ENCODE data around the gene RHCE.
"Not testable (repeated sequence)": the region's sequence is repeated elsewhere in the genome, so short reads cannot be mapped to it uniquely, and the experiment has no call there.

Gene RHCE

GRCh38 chr1:25343872-25344271 lies 76.8 kb downstream of the RHCE start:
- no peak for DNase-seq (ENCODE audit: low read depth, low spot score)

DNA sequence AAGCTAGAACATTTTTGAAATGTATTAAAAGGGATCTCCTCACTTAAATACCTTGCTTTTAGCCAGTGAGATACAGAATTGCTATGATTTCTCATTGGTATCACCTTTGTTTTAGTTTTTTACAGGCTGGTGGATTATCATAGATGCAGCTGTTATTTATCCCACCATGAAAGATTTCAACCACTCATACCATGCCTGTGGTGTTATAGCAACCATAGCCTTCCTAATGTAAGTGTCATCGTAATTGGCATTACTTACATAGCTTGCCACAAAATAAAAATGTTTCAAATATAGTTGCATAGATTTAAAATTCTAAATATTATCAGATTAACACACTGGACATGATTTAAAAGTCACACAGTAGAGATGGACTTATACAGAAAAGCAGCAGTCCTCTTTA lies 77.8 kb downstream of the RHCE start:
- DNase-seq (ENCODE audit: low read depth, low spot score) = no peak

- no peak for DNase-seq (ENCODE audit: low read depth, low spot score)
Measured at GRCh38 chr1:25341746-25342145, 78.9 kb downstream of the RHCE start.

DNA sequence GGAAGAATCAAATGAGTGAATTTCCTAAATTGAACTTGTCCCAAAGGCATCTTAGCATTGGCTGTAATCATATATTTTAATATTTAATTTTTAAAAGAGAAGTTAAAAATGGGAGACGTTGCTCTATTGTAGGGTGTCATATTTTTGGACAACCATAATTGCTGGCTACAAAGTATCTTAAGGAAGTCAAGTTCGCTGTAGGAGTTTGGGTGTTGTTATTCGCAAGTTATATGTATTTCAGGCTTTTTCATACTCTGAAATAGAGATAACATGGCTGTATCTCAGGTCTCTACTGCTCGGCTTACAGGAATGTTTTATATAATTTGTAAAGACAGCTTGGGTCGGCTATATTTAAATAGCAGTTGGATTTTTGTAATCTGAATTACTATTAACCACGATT lies 81.6 kb downstream of the RHCE start:
- DNase-seq (ENCODE audit: low read depth, low spot score) = no peak

- DNase-seq (ENCODE audit: low read depth, low spot score) = peak; percentile 98
Measured at GRCh38 chr1:25338188-25338981, 82.2 kb downstream of the RHCE start, which contains the start of gene TMEM50A. Gene TMEM50A, plus strand, starts transcription at chr1:25338334. Its CDS starts 2,153 bp downstream, at chr1:25340487.

GRCh38 chr1:25337483-25338187 lies 83.0 kb downstream of the RHCE start:
- peak; percentile 44 for DNase-seq (ENCODE audit: low read depth, low spot score)

- peak; percentile 36 for DNase-seq (ENCODE audit: low read depth, low spot score)
Measured at GRCh38 chr1:25336922-25337354, 83.7 kb downstream of the RHCE start.

- not testable (repeated sequence) for DNase-seq (ENCODE audit: low read depth, low spot score)
Measured at GRCh38 chr1:25329950-25330349, 90.7 kb downstream of the RHCE start.

DNA sequence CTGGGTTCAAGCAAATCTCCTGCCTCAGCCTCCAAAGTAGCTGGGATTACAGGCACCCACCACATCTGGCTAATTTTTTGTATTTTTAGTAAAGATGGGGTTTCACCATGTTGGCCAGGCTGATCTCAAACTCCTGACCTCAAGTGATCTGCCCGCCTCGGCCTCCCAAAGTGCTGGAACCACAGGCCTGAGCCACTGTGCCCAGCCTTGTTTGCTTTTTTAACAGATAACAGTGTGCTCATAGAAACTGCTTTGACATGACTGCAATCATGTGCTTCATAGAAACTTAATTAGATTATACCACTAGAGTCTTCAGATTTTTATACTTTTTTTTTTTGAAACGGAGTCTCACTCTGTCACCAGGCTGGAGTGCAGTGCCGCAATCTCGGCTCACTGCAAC lies 91.3 kb downstream of the RHCE start:
- DNase-seq (ENCODE audit: low read depth, low spot score) = not testable (repeated sequence)

GRCh38 chr1:25328791-25329185 lies 91.8 kb downstream of the RHCE start:
- not testable (repeated sequence) for DNase-seq (ENCODE audit: low read depth, low spot score)

GRCh38 chr1:25327864-25328790 lies 92.5 kb downstream of the RHCE start:
- DNase-seq (ENCODE audit: low read depth, low spot score) = not testable (repeated sequence)

DNA sequence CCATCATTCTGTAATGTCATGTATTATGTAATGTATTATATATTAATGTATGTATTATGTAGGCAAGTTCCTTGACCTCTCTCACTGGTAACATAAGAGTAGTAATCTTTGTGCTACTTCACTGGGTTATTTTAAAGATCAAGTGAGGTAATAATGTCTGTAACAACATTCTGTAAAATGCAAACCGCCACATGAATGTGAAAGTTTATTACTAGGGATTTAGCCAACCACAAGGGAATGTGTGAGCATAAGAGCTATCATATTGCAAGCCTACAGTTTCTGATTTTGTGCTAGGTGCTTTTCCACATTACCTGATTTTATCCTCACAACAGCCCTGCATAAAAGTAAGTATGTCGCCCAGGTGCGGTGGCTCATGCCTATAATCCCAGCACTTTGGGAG lies 96.2 kb downstream of the RHCE start:
- not testable (repeated sequence) for DNase-seq (ENCODE audit: low read depth, low spot score)

DNA sequence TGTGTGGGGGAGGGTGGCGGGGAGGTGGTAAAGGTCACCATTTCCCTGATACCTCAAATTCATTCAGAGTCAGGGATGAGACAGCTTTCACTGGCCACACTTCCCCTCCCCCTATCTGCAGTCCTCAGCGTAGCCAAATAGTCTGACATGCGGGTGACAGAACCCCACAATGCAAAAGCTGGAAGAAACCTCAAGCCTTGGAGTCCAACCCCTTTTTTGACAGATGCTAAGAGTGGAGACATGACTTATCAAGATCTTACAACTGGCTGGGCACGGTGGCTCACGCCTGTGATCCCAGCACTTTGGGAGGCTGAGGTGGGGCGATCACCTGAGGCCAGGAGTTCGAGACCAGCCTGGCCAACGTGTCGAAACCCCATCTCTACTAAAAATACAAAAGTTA lies 98.5 kb downstream of the RHCE start:
- DNase-seq (ENCODE audit: low read depth, low spot score) = not testable (repeated sequence)

GRCh38 chr1:25320314-25320938 lies 100.2 kb downstream of the RHCE start:
- DNase-seq (ENCODE audit: low read depth, low spot score) = not testable (repeated sequence)

DNA sequence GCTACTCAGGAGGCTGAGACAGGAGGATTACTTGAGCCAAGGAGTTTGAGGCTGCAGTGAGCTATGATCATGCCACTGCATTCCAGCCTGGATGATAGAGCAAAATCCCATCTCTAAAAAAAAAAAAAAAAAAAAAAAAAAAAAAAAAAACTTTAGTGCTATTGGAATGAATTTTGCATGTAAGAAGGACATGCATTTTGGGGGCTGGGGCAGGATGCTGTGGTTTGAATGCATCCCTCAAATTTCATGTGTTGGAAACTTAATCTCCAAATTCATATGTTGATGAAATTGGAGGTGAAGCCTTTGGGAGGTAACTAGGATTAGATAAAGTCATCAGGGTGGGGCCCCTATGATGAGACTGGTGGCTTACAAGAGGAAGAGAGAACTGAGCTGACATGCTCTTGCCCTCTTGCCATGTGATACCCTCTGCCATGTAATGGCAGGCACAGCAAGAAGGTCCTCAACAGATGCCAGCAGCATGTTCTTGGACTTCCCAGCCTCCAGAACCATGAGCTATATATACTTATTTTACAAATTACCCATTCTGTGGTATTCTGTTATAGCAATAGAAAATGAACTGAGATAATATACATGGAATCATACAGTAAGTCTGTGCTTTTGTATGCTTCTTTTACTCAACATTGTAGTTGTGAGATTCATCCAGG lies 107.7 kb downstream of the RHCE start:
- DNase-seq (ENCODE audit: low read depth, low spot score) = not testable (repeated sequence)

All from ELF-1 (cell line).